H9 (cell line): ENCODE results near the gene TEC. TPM values are rescaled to one million over a fixed set of nuclear protein-coding genes. Genes with fewer than 3 reads are reported as not detected.

Source experiments
- DNase-seq: peaks from one replicate; pipeline ENCODE4 v3.0.0-alpha.2; 2017
- H2AFZ ChIP-seq: one replicate; pipeline ENCODE4 v1.6.1; 2013; ENCODE audit warnings: mild to moderate bottlenecking, low read length, control low read depth, moderate library complexity
- H2AK5ac ChIP-seq: 2 replicates; pipeline ENCODE4 v1.6.1; 2013; ENCODE audit warnings: low read length, control low read depth, mixed read lengths; ENCODE audit not compliant: insufficient read length
- H2BK120ac ChIP-seq: one replicate; pipeline ENCODE4 v1.6.1; 2013; ENCODE audit warnings: low read depth, mild to moderate bottlenecking, low read length, control low read depth, inconsistent platforms; ENCODE audit not compliant: poor library complexity, severe bottlenecking
- H2BK12ac ChIP-seq: 2 replicates; pipeline ENCODE4 v1.6.1; 2013; ENCODE audit warnings: low read length, control low read depth, mixed read lengths, low read depth; ENCODE audit not compliant: insufficient read length
- H2BK15ac ChIP-seq: 2 replicates; pipeline ENCODE4 v1.6.1; 2013; ENCODE audit warnings: low read depth, low read length, control low read depth
- H2BK20ac ChIP-seq: one replicate; pipeline ENCODE4 v1.6.1; 2013; ENCODE audit warnings: low read depth, mild to moderate bottlenecking, low read length, control low read depth, inconsistent platforms; ENCODE audit not compliant: poor library complexity, severe bottlenecking
- H2BK5ac ChIP-seq: 2 replicates; pipeline ENCODE4 v1.6.1; 2013; ENCODE audit warnings: low read length, control low read depth, mixed read lengths; ENCODE audit not compliant: insufficient read length
- H3K14ac ChIP-seq: 2 replicates; pipeline ENCODE4 v1.6.1; 2013; ENCODE audit warnings: low read length, control low read depth; ENCODE audit not compliant: insufficient read depth
- H3K18ac ChIP-seq: 2 replicates; pipeline ENCODE4 v1.6.1; 2013; ENCODE audit warnings: low read depth, mild to moderate bottlenecking, mixed read lengths, low read length, control low read depth; ENCODE audit not compliant: insufficient read length
- H3K23ac ChIP-seq: 2 replicates; pipeline ENCODE4 v1.6.1; 2013; ENCODE audit warnings: low read length, control low read depth, mixed read lengths, low read depth; ENCODE audit not compliant: insufficient read length
- H3K23me2 ChIP-seq: 2 replicates; pipeline ENCODE4 v1.6.1; 2013; ENCODE audit warnings: low read depth, mild to moderate bottlenecking, mixed read lengths, low read length, control low read depth; ENCODE audit not compliant: insufficient read length, poor library complexity, severe bottlenecking
- H3K27ac ChIP-seq: 2 replicates; pipeline ENCODE4 v1.5.1; 2013; ENCODE audit warnings: low read length, control low read depth, mixed read lengths, low read depth; ENCODE audit not compliant: insufficient read length
- H3K27me3 ChIP-seq: 2 replicates; pipeline ENCODE4 v1.6.1; 2013; ENCODE audit warnings: low read length, control low read depth, inconsistent platforms; ENCODE audit not compliant: insufficient read depth
- H3K4ac ChIP-seq: 2 replicates; pipeline ENCODE4 v1.6.1; 2013; ENCODE audit warnings: low read depth, mild to moderate bottlenecking, control low read depth, inconsistent platforms, low read length, moderate library complexity
- H3K4me1 ChIP-seq: 2 replicates; pipeline ENCODE4 v1.6.1; 2013; ENCODE audit warnings: low read length, control low read depth, inconsistent platforms; ENCODE audit not compliant: insufficient read depth
- H3K4me2 ChIP-seq: 2 replicates; pipeline ENCODE4 v1.6.1; 2013; ENCODE audit warnings: low read length, control low read depth, mixed read lengths; ENCODE audit not compliant: insufficient read length, insufficient read depth
- H3K56ac ChIP-seq: 2 replicates; pipeline ENCODE4 v1.6.1; 2013; ENCODE audit warnings: low read depth, mild to moderate bottlenecking, mixed read lengths, low read length, control low read depth; ENCODE audit not compliant: insufficient read length
- H3K79me1 ChIP-seq: 2 replicates; pipeline ENCODE4 v1.6.1; 2013; ENCODE audit warnings: low read depth, mild to moderate bottlenecking, moderate library complexity, low read length, control low read depth, inconsistent platforms; ENCODE audit not compliant: insufficient read depth, poor library complexity, severe bottlenecking
- H3K79me2 ChIP-seq: 2 replicates; pipeline ENCODE4 v1.6.1; 2013; ENCODE audit warnings: low read length, control low read depth, inconsistent platforms; ENCODE audit not compliant: insufficient read depth
- H3K9ac ChIP-seq: 2 replicates; pipeline ENCODE4 v1.6.1; 2013; ENCODE audit warnings: low read length, control low read depth, mixed read lengths; ENCODE audit not compliant: insufficient read length; ENCODE audit errors: extremely low read depth
- H3K9me3 ChIP-seq: one replicate; pipeline ENCODE4 v1.6.1; 2013; ENCODE audit warnings: low read depth, low read length, inconsistent platforms; ENCODE audit not compliant: control insufficient read depth
- H3T11ph ChIP-seq: one replicate; pipeline ENCODE4 v1.6.1; 2013; ENCODE audit warnings: mild to moderate bottlenecking, low read length, control low read depth, inconsistent platforms
- H4K20me1 ChIP-seq: one replicate; pipeline ENCODE4 v1.6.1; 2013; ENCODE audit not compliant: control insufficient read depth, insufficient read length, insufficient read depth
- H4K5ac ChIP-seq: 2 replicates; pipeline ENCODE4 v1.6.1; 2013; ENCODE audit warnings: low read depth, mild to moderate bottlenecking, mixed read lengths, low read length, control low read depth; ENCODE audit not compliant: insufficient read length
- H4K8ac ChIP-seq: replicated peaks from 2 replicates; pipeline ENCODE4 v1.6.1; 2013; ENCODE audit warnings: low read length, control low read depth, mixed read lengths, low read depth; ENCODE audit not compliant: insufficient read length
- H4K91ac ChIP-seq: 2 replicates; pipeline ENCODE4 v1.6.1; 2013; ENCODE audit warnings: low read depth, mild to moderate bottlenecking, moderate library complexity, mixed read lengths, low read length, control low read depth; ENCODE audit not compliant: insufficient read length
- H3K27ac Mint-ChIP-seq, 3 experiments: 2 replicates in 2 of 3; 3 replicates in 1 of 3; pipeline ENCODE4 v1.8.0; 2020 to 2021; ENCODE audit warnings: mixed read lengths in 3 of 3, mild to moderate bottlenecking in 1 of 3, moderate library complexity in 1 of 3
- H3K27me3 Mint-ChIP-seq: 2 replicates; pipeline ENCODE4 v1.8.0; 2021; ENCODE audit warnings: low read depth, mild to moderate bottlenecking, moderate library complexity, mixed read lengths
- H3K36me3 Mint-ChIP-seq, 3 experiments: 2 replicates in 2 of 3; 3 replicates in 1 of 3; pipeline ENCODE4 v1.8.0; 2020 to 2021; ENCODE audit warnings: low read depth in 3 of 3, mixed read lengths in 3 of 3; ENCODE audit not compliant: insufficient read depth in 1 of 3
- H3K4me1 Mint-ChIP-seq, 2 experiments: 2 replicates each; pipeline ENCODE4 v1.8.0; 2020; ENCODE audit warnings: mixed read lengths in 2 of 2
- H3K4me3 Mint-ChIP-seq, 2 experiments: 2 replicates in 1 of 2; 3 replicates in 1 of 2; pipeline ENCODE4 v1.8.0; 2020 to 2021; ENCODE audit warnings: mild to moderate bottlenecking in 2 of 2, mixed read lengths in 2 of 2, moderate library complexity in 1 of 2
- H3K9me3 Mint-ChIP-seq, 2 experiments: 2 replicates in 1 of 2; 3 replicates in 1 of 2; pipeline ENCODE4 v1.8.0; 2020; ENCODE audit warnings: mild to moderate bottlenecking in 2 of 2, mixed read lengths in 2 of 2, moderate library complexity in 1 of 2
- CTCF ChIP-seq: fragments of 200-600 bp; sonication (generic); conservative IDR thresholded peaks from 3 replicates; pipeline ENCODE4 v1.8.0; 2021; ENCODE audit warnings: antibody characterized with exemption, mild to moderate bottlenecking
- WGBS: extraction: QIAGEN DNeasy Blood & Tissue Kit; methylation state at CpG from one replicate; pipeline ENCODE4 v1.1.7; 2013; ENCODE audit warnings: missing lambda C conversion rate, low lambda C conversion rate, mixed read lengths; ENCODE audit not compliant: insufficient read length; ENCODE audit errors: extremely low coverage; 5-methylcytosine and 5-hydroxymethylcytosine counted together
- total RNA-seq: library from RNA; stranded (reverse); gene quantifications from 2 replicates; pipeline ENCODE4 v1.2.1, GENCODE V29; 2021

The TEC gene
- total RNA-seq, 1 experiment from 2014 or later: 1.8 TPM

- no peak overlapping the region for H3T11ph ChIP-seq
- H3K79me2 ChIP-seq: no peaks in the 10 kb centered on the region
- H4K20me1 ChIP-seq: no peaks in the 10 kb centered on the region
- H2BK12ac ChIP-seq: no peak overlapping the region
- no peaks in the 10 kb centered on the region for H3K27me3 ChIP-seq
- H3K9ac ChIP-seq: no peak overlapping the region
- H2BK15ac ChIP-seq: no peak overlapping the region
- no peak overlapping the region for H3K4me3 Mint-ChIP-seq
- H3K23ac ChIP-seq: no peak overlapping the region
- no peak overlapping the region for H2BK20ac ChIP-seq
- no peak overlapping the region for H3K18ac ChIP-seq
- H3K9me3 ChIP-seq: no peaks in the 10 kb centered on the region
- WGBS: no CpG with 5 or more reads among the region's 13 CpGs
- H4K8ac ChIP-seq: no peak overlapping the region
- H4K91ac ChIP-seq: no peak overlapping the region
- no peaks in the 10 kb centered on the region for H3K9me3 Mint-ChIP-seq
- H4K5ac ChIP-seq: no peak overlapping the region
- H3K4me1 Mint-ChIP-seq: peaks cover 21 to 23% of the 10 kb centered on the region in 2 experiments
- H3K23me2 ChIP-seq: no peaks in the 10 kb centered on the region
- H3K4me2 ChIP-seq: no peak overlapping the region
- TF ChIP-seq CTCF: no peak
- no peaks in the 10 kb centered on the region for H3K79me1 ChIP-seq
- H3K27ac Mint-ChIP-seq: no peak overlapping the region
- no peak overlapping the region for H2AFZ ChIP-seq
- no peak overlapping the region for H3K4ac ChIP-seq
- no peak for DNase-seq
- no peaks in the 10 kb centered on the region; the same call in 1 of the 2 replicates for H3K27me3 Mint-ChIP-seq
- H2AK5ac ChIP-seq: no peak overlapping the region
- no peak overlapping the region for H3K14ac ChIP-seq
- no peak overlapping the region for H2BK5ac ChIP-seq
- no peaks in the 10 kb centered on the region for H3K36me3 Mint-ChIP-seq
- no peak overlapping the region for H2BK120ac ChIP-seq
- no peak overlapping the region for H3K27ac ChIP-seq
- H3K4me1 ChIP-seq: peaks cover 3% of the 10 kb centered on the region; the same call in 1 of the 2 replicates
- no peak overlapping the region for H3K56ac ChIP-seq
Observed at GRCh38 chr4:48120132-48120531, 149.5 kb downstream of the TEC start.
